Mesodermal cell (in vitro differentiated cells): ENCODE measurements around the gene HIGD1C.
"Not testable (repeated sequence)": the region's sequence is repeated elsewhere in the genome, so short reads cannot be mapped to it uniquely, and the experiment has no call there.

ENCODE experiments used
- H3K27ac ChIP-seq: 2 replicates; pipeline ENCODE4 v1.7.0; 2013; ENCODE audit warnings: mild to moderate bottlenecking, low read depth, low read length, moderate library complexity; ENCODE audit not compliant: severe bottlenecking
- H3K36me3 ChIP-seq: 2 replicates; pipeline ENCODE4 v1.7.1; 2013; ENCODE audit warnings: mild to moderate bottlenecking, low read length, moderate library complexity; ENCODE audit not compliant: control insufficient read depth, insufficient read depth
- H3K4me1 ChIP-seq: one replicate; pipeline ENCODE4 v1.7.1; 2013; ENCODE audit warnings: mild to moderate bottlenecking, low read length; ENCODE audit not compliant: insufficient read depth, control insufficient read depth, poor library complexity, severe bottlenecking
- H3K4me3 ChIP-seq: 2 replicates; pipeline ENCODE4 v1.7.0; 2013; ENCODE audit warnings: low read length, control low read depth, mild to moderate bottlenecking; ENCODE audit not compliant: insufficient read depth, poor library complexity, severe bottlenecking; ENCODE audit errors: extremely low read depth
- H3K9me3 ChIP-seq: 2 replicates; pipeline ENCODE4 v1.7.1; 2013; ENCODE audit warnings: mild to moderate bottlenecking, low read length, moderate library complexity; ENCODE audit not compliant: control insufficient read depth
- WGBS, 2 experiments: methylation state at CpG; one replicate each; pipeline ENCODE4 v1.1.5; 2013; ENCODE audit warnings: missing lambda C conversion rate in 2 of 2; ENCODE audit not compliant: insufficient coverage in 2 of 2; 5-methylcytosine and 5-hydroxymethylcytosine counted together

Gene HIGD1C

GRCh38 chr12:50924439-50925341 is 27.7 kb upstream of the HIGD1C start:
- peak overlapping the region; percentile 47 for H3K4me3 ChIP-seq
- peaks cover 31% of the 10 kb centered on the region for H3K4me1 ChIP-seq
- 28 to 41% methylated on average over 9 to 11 of the region's 13 CpGs for WGBS, 2 experiments
- peak overlapping the region; percentile 87 for H3K27ac ChIP-seq
- H3K36me3 ChIP-seq, result peaks cover under 1% of the 10 kb centered on the region
- no peaks in the 10 kb centered on the region for H3K9me3 ChIP-seq

- Histone ChIP-seq H3K27ac (peak overlapping the region; percentile 85), H3K4me3 (peak overlapping the region; percentile 47), H3K36me3 (peaks cover 7% of the 10 kb centered on the region), H3K4me1 (peaks cover 31% of the 10 kb centered on the region), H3K9me3 (no peaks in the 10 kb centered on the region)
- 73 to 97% methylated on average over 3 to 7 of the region's 7 CpGs for WGBS, 2 experiments
These were observed 27.0 kb upstream of the HIGD1C start for GRCh38 chr12:50925342-50925651.

- no CpG with 5 or more reads among the region's 1 CpG for WGBS, 2 experiments
- H3K9me3 ChIP-seq, result no peaks in the 10 kb centered on the region
- H3K4me1 ChIP-seq, result peaks cover 31% of the 10 kb centered on the region
- H3K36me3 ChIP-seq, result peaks cover 13% of the 10 kb centered on the region
- peak overlapping the region; percentile 47 for H3K4me3 ChIP-seq
- no peak overlapping the region for H3K27ac ChIP-seq
These were observed 26.4 kb upstream of the HIGD1C start for GRCh38 chr12:50925920-50926319.

GRCh38 chr12:50926415-50926814 is 25.9 kb upstream of the HIGD1C start:
- peaks cover 14% of the 10 kb centered on the region for H3K36me3 ChIP-seq
- H3K9me3 ChIP-seq, result no peaks in the 10 kb centered on the region
- H3K4me3 ChIP-seq, result peak overlapping the region; percentile 47
- WGBS, 2 experiments, result 83 to 88% methylated on average over 1 of the region's 1 CpG
- no peak overlapping the region for H3K27ac ChIP-seq
- H3K4me1 ChIP-seq, result peaks cover 31% of the 10 kb centered on the region

- peak overlapping the region; percentile 47 for H3K4me3 ChIP-seq
- not testable (repeated sequence) for H3K27ac ChIP-seq, H3K9me3 ChIP-seq
- H3K4me1 ChIP-seq, result peaks cover 31% of the 10 kb centered on the region
- H3K36me3 ChIP-seq, result peaks cover 14% of the 10 kb centered on the region
- WGBS, 2 experiments, result no CpG with 5 or more reads among the region's 3 CpGs
These were observed 25.4 kb upstream of the HIGD1C start for GRCh38 chr12:50926932-50927331.

GRCh38 chr12:50927356-50927755 is 25.0 kb upstream of the HIGD1C start:
- Histone ChIP-seq H3K4me3 (peak overlapping the region; percentile 47), H3K36me3 (peaks cover 14% of the 10 kb centered on the region), H3K9me3 (no peaks in the 10 kb centered on the region), H3K27ac (no peak overlapping the region), H3K4me1 (peaks cover 29% of the 10 kb centered on the region)
- 88 to 92% methylated on average over 2 of the region's 2 CpGs for WGBS, 2 experiments

- WGBS, 2 experiments, result 89 to 96% methylated on average over 3 to 4 of the region's 6 CpGs
- H3K4me3 ChIP-seq, result peak overlapping the region; percentile 47
- no peaks in the 10 kb centered on the region for H3K9me3 ChIP-seq
- peaks cover 14% of the 10 kb centered on the region for H3K36me3 ChIP-seq
- peaks cover 24% of the 10 kb centered on the region for H3K4me1 ChIP-seq
- H3K27ac ChIP-seq, result no peak overlapping the region
These were observed 24.5 kb upstream of the HIGD1C start for GRCh38 chr12:50927766-50928224.

- Histone ChIP-seq H3K4me3 (peak overlapping the region; percentile 47), H3K27ac (no peak overlapping the region), H3K9me3 (no peaks in the 10 kb centered on the region), H3K36me3 (peaks cover 14% of the 10 kb centered on the region), H3K4me1 (peaks cover 22% of the 10 kb centered on the region)
- 87 to 93% methylated on average over 3 of the region's 3 CpGs for WGBS, 2 experiments
These were observed 24.0 kb upstream of the HIGD1C start for GRCh38 chr12:50928392-50928791.

- Histone ChIP-seq H3K36me3 (peaks cover 14% of the 10 kb centered on the region), H3K4me3 (no peak overlapping the region), H3K27ac (no peak overlapping the region), H3K4me1 (peaks cover 14% of the 10 kb centered on the region), H3K9me3 (no peaks in the 10 kb centered on the region)
- WGBS, 2 experiments, result 94 to 100% methylated on average over 3 of the region's 3 CpGs
These were observed 22.5 kb upstream of the HIGD1C start for GRCh38 chr12:50929831-50930230.

GRCh38 chr12:50930477-50930876 is 21.9 kb upstream of the HIGD1C start:
- Histone ChIP-seq H3K4me1 (peaks cover 19% of the 10 kb centered on the region), H3K36me3 (peaks cover 14% of the 10 kb centered on the region)
- H3K27ac ChIP-seq, H3K4me3 ChIP-seq, H3K9me3 ChIP-seq: not testable (repeated sequence)
- WGBS, 2 experiments, result 88 to 93% methylated on average over 10 to 11 of the region's 12 CpGs

GRCh38 chr12:50932787-50933280 is 19.5 kb upstream of the HIGD1C start:
- Histone ChIP-seq H3K4me3 (no peak overlapping the region), H3K9me3 (peaks cover 9% of the 10 kb centered on the region), H3K27ac (no peak overlapping the region), H3K36me3 (peaks cover 14% of the 10 kb centered on the region), H3K4me1 (peaks cover 17% of the 10 kb centered on the region)
- WGBS, 2 experiments, result no CpG with 5 or more reads among the region's 2 CpGs
